SK-N-SH (cell line): ENCODE results near the gene NDUFV2. TPM values are rescaled to one million over a fixed set of nuclear protein-coding genes. Genes with fewer than 3 reads are reported as not detected.

Experiments
- CTCF ChIA-PET: fragments of 300-600, 350-600 bp; formaldehyde crosslinking; extraction: SDS; loops from one replicate; lab custom pipeline; 2021; lab: Yijun Ruan, JAX
- POLR2A ChIA-PET: fragments of 350-600 bp; sonication (Branson Sonifier 250); formaldehyde crosslinking; extraction: SDS; loops from one replicate; lab custom pipeline; 2020; ENCODE audit warnings: antibody characterized with exemption, inconsistent platforms; lab: Yijun Ruan, JAX
- DNase-seq: peaks from one replicate; pipeline ENCODE4 v3.0.0; 2012
- H2AFZ ChIP-seq: fragments of 200-600 bp; sonication (generic); 2 replicates; pipeline ENCODE4 v1.8.1; 2016; ENCODE audit warnings: antibody characterized with exemption, mild to moderate bottlenecking, low read depth
- H3F3A ChIP-seq: fragments of 200-600 bp; sonication (generic); replicated peaks from 2 replicates; pipeline ENCODE3; 2016; ENCODE audit warnings: antibody characterized with exemption, mild to moderate bottlenecking; ENCODE audit not compliant: insufficient read depth
- H3K27ac ChIP-seq, 2 experiments: fragments of 200-500 bp in 1 of 2; fragments of 200-600 bp in 1 of 2; sonication (Bioruptor generic) in 1 of 2; sonication (generic), shearing (Covaris generic) in 1 of 2; 2 replicates each; pipeline versions ENCODE4 v1.5.1 to v1.6.1; 2014 to 2016; ENCODE audit warnings: low read depth in 2 of 2, inconsistent platforms in 1 of 2, low read length in 1 of 2, mild to moderate bottlenecking in 1 of 2, mixed read lengths in 1 of 2
- H3K27me3 ChIP-seq: fragments of 200-600 bp; sonication (generic), shearing (Covaris generic); 2 replicates; pipeline ENCODE4 v1.6.1; 2016; ENCODE audit warnings: mixed run types; ENCODE audit not compliant: insufficient read depth
- H3K36me3 ChIP-seq, 2 experiments: fragments of 200-500 bp in 1 of 2; fragments of 200-600 bp in 1 of 2; sonication (Bioruptor generic) in 1 of 2; sonication (generic) in 1 of 2; replicated peaks in 1 of 2; 2 replicates each; pipeline versions ENCODE3 to v1.5.1; 2014 to 2016; ENCODE audit warnings: low read length in 1 of 2, mild to moderate bottlenecking in 1 of 2; ENCODE audit not compliant: insufficient read depth in 2 of 2, control insufficient read depth in 1 of 2
- H3K4me1 ChIP-seq, 2 experiments: fragments of 200-500 bp in 1 of 2; fragments of 200-600 bp in 1 of 2; sonication (Bioruptor generic) in 1 of 2; sonication (generic), shearing (Covaris generic) in 1 of 2; 2 replicates each; pipeline versions ENCODE4 v1.5.1 to v1.6.1; 2014 to 2016; ENCODE audit warnings: low read depth in 1 of 2, low read length in 1 of 2, mixed run types in 1 of 2; ENCODE audit not compliant: insufficient read depth in 2 of 2, control insufficient read depth in 1 of 2
- H3K4me2 ChIP-seq: fragments of 200-600 bp; sonication (generic), shearing (Covaris generic); 2 replicates; pipeline ENCODE4 v1.6.1; 2017; ENCODE audit warnings: mixed run types
- H3K4me3 ChIP-seq, 2 experiments: fragments of 200-500 bp in 1 of 2; fragments of 200-600 bp in 1 of 2; sonication (Bioruptor generic) in 1 of 2; sonication (generic), shearing (Covaris generic) in 1 of 2; 2 replicates each; pipeline versions ENCODE4 v1.5.1 to v1.8.1; 2014 to 2016; ENCODE audit warnings: low read depth in 2 of 2, inconsistent platforms in 1 of 2, low read length in 1 of 2, mild to moderate bottlenecking in 1 of 2, mixed read lengths in 1 of 2, moderate library complexity in 1 of 2
- H3K79me2 ChIP-seq: fragments of 200-600 bp; sonication (generic); 2 replicates; pipeline ENCODE4 v1.8.1; 2017; ENCODE audit warnings: mild to moderate bottlenecking; ENCODE audit not compliant: insufficient read depth
- H3K9ac ChIP-seq: fragments of 200-600 bp; sonication (generic); 2 replicates; pipeline ENCODE4 v1.6.1; 2017; ENCODE audit warnings: mixed run types
- H3K9me2 ChIP-seq: fragments of 200-600 bp; sonication (generic); 2 replicates; pipeline ENCODE4 v1.6.1; 2017; ENCODE audit warnings: mixed run types
- H3K9me3 ChIP-seq: fragments of 200-600 bp; sonication (generic); 2 replicates; pipeline ENCODE4 v1.6.1; 2017; ENCODE audit warnings: mixed run types, mild to moderate bottlenecking, moderate library complexity
- H4K20me1 ChIP-seq: fragments of 200-600 bp; sonication (generic); 2 replicates; pipeline ENCODE4 v1.6.1; 2017; ENCODE audit warnings: mild to moderate bottlenecking, mixed run types; ENCODE audit not compliant: insufficient read depth
- CTCF ChIP-seq: fragments of 200-600 bp; sonication (generic); IDR thresholded peaks from 2 replicates; pipeline ENCODE4 v1.6.1; 2017; ENCODE audit warnings: antibody characterized with exemption, mild to moderate bottlenecking, moderate library complexity
- FOSL2 ChIP-seq: IDR thresholded peaks from 2 replicates; pipeline ENCODE4 v1.4.0; 2012; ENCODE audit warnings: low read depth, mild to moderate bottlenecking, moderate library complexity, borderline replicate concordance
- FOXM1 ChIP-seq: IDR thresholded peaks from 2 replicates; pipeline ENCODE4 v1.4.0; 2012; ENCODE audit warnings: low read depth, mild to moderate bottlenecking
- GABPA ChIP-seq: IDR thresholded peaks from 2 replicates; pipeline ENCODE4 v1.4.0; 2012; ENCODE audit warnings: low read depth, mild to moderate bottlenecking
- GATA2 ChIP-seq: sonication (generic); formaldehyde crosslinking; IDR thresholded peaks from 2 replicates; pipeline ENCODE4 v1.5.0; 2020; ENCODE audit warnings: mild to moderate bottlenecking, missing genetic modification reagents
- IRF3 ChIP-seq: fragments of 150-350 bp; IDR thresholded peaks from 2 replicates; pipeline ENCODE4 v1.6.1; 2016; ENCODE audit warnings: mild to moderate bottlenecking, low read depth, low read length
- MAX ChIP-seq: IDR thresholded peaks from 2 replicates; pipeline ENCODE4 v1.4.0; 2012; ENCODE audit warnings: low read depth
- MXI1 ChIP-seq: IDR thresholded peaks from 2 replicates; pipeline ENCODE4 v1.6.1; 2012; ENCODE audit warnings: mild to moderate bottlenecking, low read depth, low read length, improper control_type of control experiment
- NFIC ChIP-seq: IDR thresholded peaks from 2 replicates; pipeline ENCODE4 v1.4.0; 2012; ENCODE audit warnings: borderline replicate concordance
- NRF1 ChIP-seq: IDR thresholded peaks from 2 replicates; pipeline ENCODE4 v1.6.1; 2012; ENCODE audit warnings: low read depth, mild to moderate bottlenecking, low read length
- PBX3 ChIP-seq: IDR thresholded peaks from 2 replicates; pipeline ENCODE4; 2012
- POLR2AphosphoS5 ChIP-seq: IDR thresholded peaks from 2 replicates; pipeline ENCODE4 v1.6.1; 2012; ENCODE audit warnings: low read depth, low read length
- RAD21 ChIP-seq: IDR thresholded peaks from 2 replicates; pipeline ENCODE4 v1.6.1; 2012; ENCODE audit warnings: mild to moderate bottlenecking, low read length
- RCOR1 ChIP-seq: fragments of 150-350 bp; IDR thresholded peaks from 2 replicates; pipeline ENCODE4 v1.6.1; 2017; ENCODE audit warnings: antibody characterized with exemption, low read length
- RFX5 ChIP-seq: IDR thresholded peaks from 2 replicates; pipeline ENCODE4 v1.6.1; 2012; ENCODE audit warnings: mild to moderate bottlenecking, improper control_type of control experiment, low read length
- RXRA ChIP-seq: IDR thresholded peaks from 2 replicates; pipeline ENCODE4 v1.4.0; 2012; ENCODE audit warnings: low read depth, mild to moderate bottlenecking, borderline replicate concordance
- TAF1 ChIP-seq: IDR thresholded peaks from 2 replicates; pipeline ENCODE4 v1.6.1; 2012; ENCODE audit warnings: low read depth, mild to moderate bottlenecking, low read length, moderate library complexity, borderline replicate concordance
- YY1 ChIP-seq: IDR thresholded peaks from 2 replicates; pipeline ENCODE4 v1.4.0; 2012; ENCODE audit warnings: low read depth, mild to moderate bottlenecking
- ZBTB33 ChIP-seq: IDR thresholded peaks from 2 replicates; pipeline ENCODE4 v1.4.0; 2012; ENCODE audit warnings: low read depth, borderline replicate concordance
- WGBS: methylation state at CpG from one replicate; pipeline ENCODE4 v1.1.6; 2017; ENCODE audit warnings: low lambda C conversion rate; 5-methylcytosine and 5-hydroxymethylcytosine counted together
- polyA plus RNA-seq, 3 experiments: library from polyadenylated mRNA; depleted of rRNA; stranded (reverse); fragments of >200 nt; gene quantifications; 2 replicates each; pipeline ENCODE4 v1.2.3, GENCODE V29; 2012

NDUFV2 gene
- polyA plus RNA-seq, 1 of the 3 experiments (the other 2 are of a cell fraction), result 101 TPM

GRCh38 chr18:9103376-9103873, 926 bp downstream of the NDUFV2 start:
- ChIA-PET POLR2A (interaction anchor here (2.9 kb wide), 1 partner anchor 33 kb away, joined by 21 read pairs; the partner anchor contains the start of gene ANKRD12), CTCF (interaction anchor here (1.1 to 2.1 kb wide), 4 partner anchors 14 to 35 kb away, joined by 3 to 9 read pairs (median 4); no protein-coding TSS in a partner anchor)
- H3K36me3 ChIP-seq, result peaks cover 8 to 16% of the 10 kb centered on the region in 2 experiments
- peak overlapping the region; percentile 87 for H3K4me2 ChIP-seq
- no peaks in the 10 kb centered on the region for H3K9me3 ChIP-seq
- no peaks in the 10 kb centered on the region for H3K9me2 ChIP-seq
- no peaks in the 10 kb centered on the region for H3K27me3 ChIP-seq
- no peak for TF ChIP-seq POLR2AphosphoS5
- TF ChIP-seq MXI1, result no peak
- no peak for TF ChIP-seq GATA2 (CRISPR knock-in tag)
- peak; percentile 37 for TF ChIP-seq CTCF
- TF ChIP-seq RAD21, result peak; percentile 49
- TF ChIP-seq RFX5, result no peak
- peaks cover 17% of the 10 kb centered on the region for H3F3A ChIP-seq
- H3K4me1 ChIP-seq, result peaks cover 13 to 25% of the 10 kb centered on the region in 2 experiments; a peak in 2 of 4 replicates
- no peak overlapping the region for H2AFZ ChIP-seq
- WGBS, result 3% methylated on average over 4 of the region's 4 CpGs
- peak overlapping the region; percentile 70 to 84 for H3K4me3 ChIP-seq
- H3K9ac ChIP-seq, result peak overlapping the region; percentile 91
- peaks cover 50% of the 10 kb centered on the region for H4K20me1 ChIP-seq
- DNase-seq, result no peak
- H3K79me2 ChIP-seq, result peaks cover 59% of the 10 kb centered on the region
- peak overlapping the region; percentile 88 to 89 for H3K27ac ChIP-seq

- no peak for DNase-seq
- Histone ChIP-seq H3K9ac (peak overlapping the region; percentile 91; the same call in 1 of the 2 replicates), H4K20me1 (peaks cover 59% of the 10 kb centered on the region), H3K4me3 (peak overlapping the region; percentile 70 to 84), H3K9me2 (no peaks in the 10 kb centered on the region), H3K9me3 (no peaks in the 10 kb centered on the region), H3K4me2 (peak overlapping the region; percentile 87), H3K27ac (peak overlapping the region in 1 of 2 experiments; percentile 88; a peak in 2 of 4 replicates), H3F3A (peaks cover 23% of the 10 kb centered on the region), H3K79me2 (peaks cover 68% of the 10 kb centered on the region), H3K4me1 (peaks cover 20 to 27% of the 10 kb centered on the region in 2 experiments; a peak in 3 of 4 replicates), H3K27me3 (no peaks in the 10 kb centered on the region), H3K36me3 (peaks cover 8 to 16% of the 10 kb centered on the region in 2 experiments), H2AFZ (no peak overlapping the region)
- POLR2A ChIA-PET, result no interaction called here
- CTCF ChIA-PET, result interaction anchor here (1.1 to 2.1 kb wide), 4 partner anchors 31 to 96 kb away, joined by 3 to 9 read pairs (median 3); no protein-coding TSS in a partner anchor
- no peak for TF ChIP-seq PBX3
- TF ChIP-seq NFIC, result no peak
- TF ChIP-seq FOSL2, result no peak
- TF ChIP-seq RFX5, result no peak
- TF ChIP-seq GABPA, result no peak
- no peak for TF ChIP-seq MAX
- TF ChIP-seq MXI1, result no peak
- no peak for TF ChIP-seq RCOR1
- TF ChIP-seq IRF3, result no peak
- no peak for TF ChIP-seq NRF1
- no peak for TF ChIP-seq POLR2AphosphoS5
- no peak for TF ChIP-seq YY1
- no peak for TF ChIP-seq FOXM1
- TF ChIP-seq TAF1, result no peak
- TF ChIP-seq ZBTB33, result no peak
- TF ChIP-seq RXRA, result no peak
- 48% methylated on average over 5 of the region's 5 CpGs for WGBS
These were observed 1.9 kb downstream of the NDUFV2 start for GRCh38 chr18:9104244-9104901.
